BJ (cell line): ENCODE data around the gene CORIN. TPM values are rescaled to one million over a fixed set of nuclear protein-coding genes. Genes with fewer than 3 reads are reported as not detected.

ENCODE experiments used
- CTCF ChIA-PET: fragments of 350-600 bp; formaldehyde crosslinking; extraction: SDS; loops from one replicate; lab custom pipeline; 2021; ENCODE audit warnings: antibody characterized with exemption, inconsistent platforms; lab: Yijun Ruan, JAX
- POLR2A ChIA-PET: fragments of 300-600 bp; sonication (Branson Sonifier 250); formaldehyde crosslinking; extraction: SDS; loops from one replicate; lab custom pipeline; 2021; ENCODE audit warnings: antibody characterized with exemption; lab: Charles Lee
- DNase-seq: peaks from one replicate; pipeline ENCODE4 v3.0.0-alpha.2; 2011; ENCODE audit warnings: low read depth
- H3K27me3 ChIP-seq: 2 replicates; pipeline ENCODE4 v1.6.0; 2011; ENCODE audit warnings: low read length; ENCODE audit not compliant: control insufficient read depth, insufficient read depth
- H3K36me3 ChIP-seq: 2 replicates; pipeline ENCODE4 v1.5.1; 2011; ENCODE audit warnings: low read length; ENCODE audit not compliant: control insufficient read depth, insufficient read depth
- H3K4me3 ChIP-seq: 2 replicates; pipeline ENCODE4 v1.5.1; 2011; ENCODE audit warnings: low read depth, mild to moderate bottlenecking, control low read depth, low read length
- polyA plus RNA-seq: library from polyadenylated mRNA; depleted of rRNA; stranded (reverse); fragments of >200 nt; gene quantifications from 2 replicates; pipeline ENCODE4 v1.2.3, GENCODE V29; 2011
- TF ChIP-seq, protein P1 (sequence below): IDR thresholded peaks from 2 replicates; pipeline ENCODE4 v1.5.1; 2011; ENCODE audit warnings: low read depth, mild to moderate bottlenecking, control low read depth, inconsistent platforms, low read length, moderate library complexity; ENCODE audit not compliant: insufficient read depth

CORIN gene
- polyA plus RNA-seq, 1 experiment, result 22.1 TPM

DNA sequence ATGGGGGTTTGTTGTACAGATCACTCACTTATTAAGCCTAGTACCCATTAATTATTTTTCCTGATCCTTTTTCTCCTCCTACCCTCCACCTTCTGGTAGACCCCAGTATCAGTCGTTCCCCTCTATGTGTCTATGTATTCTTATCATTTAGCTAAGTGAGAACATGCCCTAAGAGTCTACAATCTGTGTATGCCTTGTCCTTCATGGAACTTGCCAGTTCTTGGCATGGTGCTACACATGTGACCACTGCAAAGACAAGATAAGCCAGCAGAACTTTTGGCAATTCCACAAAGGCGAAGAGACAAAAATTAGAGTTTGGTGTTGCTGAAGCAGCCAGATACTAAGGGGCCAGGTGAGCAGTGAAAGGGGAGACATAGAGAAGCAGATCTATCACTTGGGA is 101.3 kb downstream of the CORIN start:
- DNase-seq, result no peak
- Histone ChIP-seq H3K27me3 (no peaks in the 10 kb centered on the region), H3K36me3 (no peaks in the 10 kb centered on the region), H3K4me3 (no peak overlapping the region)
- TF ChIP-seq, protein P1, sequence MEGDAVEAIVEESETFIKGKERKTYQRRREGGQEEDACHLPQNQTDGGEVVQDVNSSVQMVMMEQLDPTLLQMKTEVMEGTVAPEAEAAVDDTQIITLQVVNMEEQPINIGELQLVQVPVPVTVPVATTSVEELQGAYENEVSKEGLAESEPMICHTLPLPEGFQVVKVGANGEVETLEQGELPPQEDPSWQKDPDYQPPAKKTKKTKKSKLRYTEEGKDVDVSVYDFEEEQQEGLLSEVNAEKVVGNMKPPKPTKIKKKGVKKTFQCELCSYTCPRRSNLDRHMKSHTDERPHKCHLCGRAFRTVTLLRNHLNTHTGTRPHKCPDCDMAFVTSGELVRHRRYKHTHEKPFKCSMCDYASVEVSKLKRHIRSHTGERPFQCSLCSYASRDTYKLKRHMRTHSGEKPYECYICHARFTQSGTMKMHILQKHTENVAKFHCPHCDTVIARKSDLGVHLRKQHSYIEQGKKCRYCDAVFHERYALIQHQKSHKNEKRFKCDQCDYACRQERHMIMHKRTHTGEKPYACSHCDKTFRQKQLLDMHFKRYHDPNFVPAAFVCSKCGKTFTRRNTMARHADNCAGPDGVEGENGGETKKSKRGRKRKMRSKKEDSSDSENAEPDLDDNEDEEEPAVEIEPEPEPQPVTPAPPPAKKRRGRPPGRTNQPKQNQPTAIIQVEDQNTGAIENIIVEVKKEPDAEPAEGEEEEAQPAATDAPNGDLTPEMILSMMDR, result no peak
- CTCF ChIA-PET, result no interaction called here
- POLR2A ChIA-PET, result no interaction called here

DNA sequence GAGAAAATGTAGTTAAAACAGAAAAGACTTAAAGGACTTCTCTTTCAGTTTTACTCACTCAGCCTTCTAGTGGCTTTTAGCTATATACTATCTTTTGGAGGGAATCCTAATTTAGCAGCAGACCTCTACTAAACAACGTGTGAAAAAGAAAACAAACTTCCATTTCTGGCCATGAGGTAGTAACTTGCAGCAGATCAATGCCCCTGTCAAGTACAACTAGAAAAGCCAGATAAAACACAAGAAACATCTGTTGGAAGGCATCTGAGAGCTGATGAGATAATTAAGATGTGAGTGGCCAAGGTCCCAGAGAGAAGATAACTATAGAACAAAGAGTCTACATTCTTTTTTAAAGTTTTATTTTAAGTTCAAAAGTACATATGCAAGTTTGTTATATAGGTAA is 101.7 kb downstream of the CORIN start:
- Histone ChIP-seq H3K27me3 (no peaks in the 10 kb centered on the region), H3K36me3 (no peaks in the 10 kb centered on the region), H3K4me3 (no peak overlapping the region)
- TF ChIP-seq, protein P1, result no peak
- CTCF ChIA-PET, result no interaction called here
- no peak for DNase-seq
- POLR2A ChIA-PET, result no interaction called here

DNA sequence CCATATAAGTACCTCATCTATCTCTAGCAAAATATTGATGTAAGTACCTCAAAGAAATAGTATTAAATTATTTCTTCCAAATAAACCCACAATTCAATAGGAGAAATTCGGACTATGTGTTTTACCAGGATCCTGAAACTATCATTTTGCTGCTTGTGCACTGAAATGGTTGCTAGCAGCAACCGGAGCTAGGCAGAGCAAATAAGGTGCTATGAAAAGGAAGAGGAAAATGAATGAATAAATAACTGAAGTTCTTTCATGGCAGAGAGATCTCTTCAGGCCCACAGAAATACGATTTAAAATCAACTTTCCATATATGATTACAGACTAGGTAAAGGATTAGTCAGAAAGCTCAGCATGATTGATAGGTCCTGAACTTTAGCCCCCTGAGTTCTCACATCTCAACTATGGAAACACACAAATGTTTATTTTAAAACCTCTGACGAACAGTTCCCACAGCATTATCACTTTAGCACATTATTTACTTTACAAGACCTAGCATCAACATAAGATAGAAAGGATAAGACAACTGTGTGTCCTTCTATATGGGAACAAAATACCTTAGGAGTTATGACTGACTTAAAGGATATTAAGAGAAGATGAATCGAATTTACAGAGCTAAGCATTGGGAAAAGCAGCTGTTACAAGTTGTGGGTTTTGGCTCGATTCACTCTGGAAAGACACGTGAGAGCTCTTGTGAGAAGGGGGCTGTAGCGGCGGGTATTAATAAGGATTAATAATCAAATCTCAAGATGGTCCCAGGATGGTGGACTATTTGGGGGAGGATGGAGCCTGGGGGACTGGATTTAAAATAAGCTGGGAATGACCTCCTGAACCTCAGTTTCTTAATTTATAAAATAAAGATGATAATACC is 104.3 kb downstream of the CORIN start:
- no peaks in the 10 kb centered on the region for H3K36me3 ChIP-seq
- no peak for DNase-seq
- TF ChIP-seq, protein P1, result no peak
- no peaks in the 10 kb centered on the region for H3K27me3 ChIP-seq
- no peak overlapping the region for H3K4me3 ChIP-seq
- CTCF ChIA-PET, result interaction anchor here (1.3 kb wide), 1 partner anchor 9 kb away, joined by 4 read pairs; no protein-coding TSS in a partner anchor
- POLR2A ChIA-PET, result no interaction called here

DNA sequence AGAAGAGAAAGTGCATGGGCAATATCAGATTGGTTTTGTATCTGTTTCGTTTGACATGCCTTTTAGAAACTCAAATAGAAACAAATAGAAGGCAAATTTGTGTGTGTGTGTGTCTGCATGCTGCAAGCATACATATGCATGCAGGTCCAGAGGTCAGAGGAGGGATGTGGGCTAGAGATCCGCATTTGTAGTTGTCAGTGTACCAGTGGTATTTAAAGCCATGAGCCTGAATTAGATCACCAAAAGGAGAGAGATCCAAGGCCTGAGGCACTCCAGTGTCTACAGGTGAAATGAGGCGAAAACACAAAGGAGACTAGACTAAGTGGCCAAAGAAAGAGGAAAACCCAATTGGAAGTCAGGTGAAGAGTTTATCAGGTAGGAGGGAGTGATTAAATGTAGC is 106.7 kb downstream of the CORIN start:
- ChIA-PET POLR2A (no interaction called here), CTCF (no interaction called here)
- no peak overlapping the region for H3K4me3 ChIP-seq
- H3K36me3 ChIP-seq, result no peaks in the 10 kb centered on the region
- H3K27me3 ChIP-seq, result no peaks in the 10 kb centered on the region
- no peak for DNase-seq
- TF ChIP-seq, protein P1, result no peak

DNA sequence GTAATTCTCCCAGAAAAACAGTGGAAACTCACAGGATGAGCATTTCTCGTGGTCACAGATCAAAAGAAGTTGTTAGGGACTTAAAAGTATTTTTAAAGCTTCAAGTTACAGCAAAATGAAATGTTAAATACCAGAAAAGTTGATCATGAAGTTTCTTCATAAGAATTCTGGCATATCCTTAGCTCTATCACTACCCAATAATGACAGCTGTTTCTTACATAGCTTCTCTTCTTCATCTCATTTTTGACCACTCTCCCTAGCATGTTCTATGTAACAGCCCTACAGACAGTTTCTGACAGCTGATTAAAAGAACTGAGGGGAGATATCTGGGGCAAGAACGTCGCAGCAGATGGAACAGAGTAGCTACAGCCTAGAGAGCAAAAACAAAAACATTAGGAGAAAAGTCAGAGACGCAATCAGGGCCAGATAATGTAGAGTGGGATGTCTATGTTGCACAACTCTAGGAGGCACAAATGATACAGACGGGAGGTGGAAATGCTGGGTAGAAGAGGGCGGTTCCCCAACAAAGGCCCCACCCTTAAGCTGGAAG is 108.7 kb downstream of the CORIN start:
- H3K36me3 ChIP-seq, result no peaks in the 10 kb centered on the region
- POLR2A ChIA-PET, result no interaction called here
- DNase-seq, result no peak
- H3K27me3 ChIP-seq, result no peaks in the 10 kb centered on the region
- CTCF ChIA-PET, result interaction anchor here (0.6 to 2.4 kb wide), 5 partner anchors 24 to 198 kb away, joined by 3 to 8 read pairs (median 5); no protein-coding TSS in a partner anchor
- TF ChIP-seq, protein P1, result no peak
- H3K4me3 ChIP-seq, result no peak overlapping the region
